Measurements from ENCODE around the gene ABCA4. TPM values are rescaled to one million over a fixed set of nuclear protein-coding genes. Genes with fewer than 3 reads are reported as not detected.

Gene ABCA4
- total and polyA plus RNA-seq, 4 donors, result 0.49 to 31.5 (median 2.3) TPM

DNA sequence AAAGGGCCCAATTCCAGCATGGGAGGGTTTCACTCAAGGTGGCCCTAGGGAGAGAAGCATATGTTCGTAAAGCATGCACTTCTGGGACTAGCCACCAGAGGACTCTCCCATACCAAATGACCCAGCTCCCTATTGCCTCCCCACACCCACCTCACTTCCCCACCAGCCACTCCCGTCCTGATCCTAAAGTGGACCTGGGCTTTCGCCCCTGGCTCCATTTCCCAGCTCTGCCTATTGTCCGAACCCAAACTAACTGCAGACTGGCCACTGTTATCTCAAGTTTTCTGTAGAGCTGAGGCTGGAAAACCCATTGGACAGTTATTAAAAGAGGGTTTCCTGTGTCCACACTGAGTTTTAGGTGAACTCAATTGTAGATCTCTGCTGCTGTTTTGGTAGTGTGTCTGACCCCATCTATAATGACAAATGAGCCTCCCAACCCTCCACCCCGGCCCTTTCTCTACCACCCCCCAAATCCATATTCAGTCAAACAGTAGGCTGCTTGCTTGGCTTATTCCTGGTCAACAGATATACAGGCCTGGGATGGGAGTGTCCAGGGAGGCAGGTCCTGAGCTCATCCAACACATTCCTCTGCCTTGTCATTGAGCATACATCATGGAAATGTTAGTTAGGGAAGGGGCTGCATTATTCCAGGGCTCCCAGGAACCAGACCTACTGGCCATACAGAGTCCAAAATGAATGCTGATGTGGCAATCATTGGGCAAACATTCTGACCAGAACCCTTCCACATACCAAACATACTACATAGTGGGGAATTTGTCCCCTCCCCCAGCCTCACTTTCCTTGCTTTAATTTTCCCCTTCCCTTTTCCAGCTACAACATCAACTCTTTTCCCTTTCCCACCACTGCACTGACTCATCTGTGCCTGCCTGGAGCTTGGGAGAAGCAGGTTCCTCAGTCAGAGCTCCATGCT lies 59.2 kb downstream of the ABCA4 start:
- peak overlapping the region; percentile 87 for H3K27ac ChIP-seq (ENCODE audit: low read depth, low read length)
- WGBS (ENCODE audit: insufficient coverage), result 21% methylated on average over 2 of the region's 5 CpGs
- H3K4me1 ChIP-seq (ENCODE audit: control insufficient read depth, insufficient read depth, low read length), result no peaks in the 10 kb centered on the region
- H3K36me3 ChIP-seq (ENCODE audit: control insufficient read depth, insufficient read depth, low read length), result no peaks in the 10 kb centered on the region
- H3K27me3 ChIP-seq (ENCODE audit: control insufficient read depth, insufficient read depth, low read length), result no peaks in the 10 kb centered on the region
- H3K9me3 ChIP-seq (ENCODE audit: control insufficient read depth, insufficient read depth, low read length), result no peaks in the 10 kb centered on the region
- H3K4me3 ChIP-seq (ENCODE audit: low read depth, low read length), result no peak overlapping the region
- peak in 2 of 6 donors; percentile 63 to 80 for DNase-seq (ENCODE audit: low read depth in 4 of 6, low spot score in 6 of 6)

GRCh38 chr1:94060720-94061119 lies 60.2 kb downstream of the ABCA4 start:
- no peak overlapping the region for H3K4me3 ChIP-seq (ENCODE audit: low read depth, low read length)
- H3K27me3 ChIP-seq (ENCODE audit: control insufficient read depth, insufficient read depth, low read length), result no peaks in the 10 kb centered on the region
- H3K36me3 ChIP-seq (ENCODE audit: control insufficient read depth, insufficient read depth, low read length), result no peaks in the 10 kb centered on the region
- H3K4me1 ChIP-seq (ENCODE audit: control insufficient read depth, insufficient read depth, low read length), result no peaks in the 10 kb centered on the region
- WGBS (ENCODE audit: insufficient coverage), result 89% methylated on average over 1 of the region's 2 CpGs
- H3K9me3 ChIP-seq (ENCODE audit: control insufficient read depth, insufficient read depth, low read length), result no peaks in the 10 kb centered on the region
- DNase-seq (ENCODE audit: low read depth in 4 of 6, low spot score in 6 of 6), result no peak
- peak overlapping the region; percentile 25 for H3K27ac ChIP-seq (ENCODE audit: low read depth, low read length)

- no peak for DNase-seq (ENCODE audit: low read depth in 4 of 6, low spot score in 6 of 6)
- WGBS (ENCODE audit: insufficient coverage), result 48% methylated on average over 2 of the region's 3 CpGs
- H3K27ac ChIP-seq (ENCODE audit: low read depth, low read length), result no peak overlapping the region
- H3K4me1 ChIP-seq (ENCODE audit: control insufficient read depth, insufficient read depth, low read length), result no peaks in the 10 kb centered on the region
- no peaks in the 10 kb centered on the region for H3K36me3 ChIP-seq (ENCODE audit: control insufficient read depth, insufficient read depth, low read length)
- no peaks in the 10 kb centered on the region for H3K27me3 ChIP-seq (ENCODE audit: control insufficient read depth, insufficient read depth, low read length)
- H3K9me3 ChIP-seq (ENCODE audit: control insufficient read depth, insufficient read depth, low read length), result no peaks in the 10 kb centered on the region
- no peak overlapping the region for H3K4me3 ChIP-seq (ENCODE audit: low read depth, low read length)
Measured at GRCh38 chr1:94058766-94059165, 62.2 kb downstream of the ABCA4 start.

DNA sequence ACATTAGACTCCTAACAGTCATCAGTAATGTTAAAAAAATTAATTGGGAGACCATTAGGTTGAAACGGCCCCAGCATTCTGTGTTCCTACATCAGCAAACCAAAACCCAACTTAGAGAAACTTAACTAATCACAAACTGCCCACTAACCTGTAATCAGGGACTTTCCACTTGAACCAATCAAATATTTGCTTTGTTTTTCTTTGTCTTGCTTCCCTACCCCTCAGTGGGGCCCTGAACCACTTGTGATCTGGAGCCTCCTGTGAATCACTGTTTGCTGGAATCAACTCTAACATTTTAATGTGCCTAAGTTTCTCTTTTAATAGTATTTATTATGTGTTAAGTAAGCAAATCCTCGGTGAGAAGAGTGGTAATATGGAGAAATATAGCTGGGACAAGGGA lies 64.0 kb downstream of the ABCA4 start:
- Histone ChIP-seq H3K27ac (ENCODE audit: low read depth, low read length) (no peak overlapping the region), H3K27me3 (ENCODE audit: control insufficient read depth, insufficient read depth, low read length) (no peaks in the 10 kb centered on the region), H3K4me3 (ENCODE audit: low read depth, low read length) (no peak overlapping the region), H3K4me1 (ENCODE audit: control insufficient read depth, insufficient read depth, low read length) (no peaks in the 10 kb centered on the region), H3K9me3 (ENCODE audit: control insufficient read depth, insufficient read depth, low read length) (no peaks in the 10 kb centered on the region), H3K36me3 (ENCODE audit: control insufficient read depth, insufficient read depth, low read length) (no peaks in the 10 kb centered on the region)
- DNase-seq (ENCODE audit: low read depth in 4 of 6, low spot score in 6 of 6), result no peak
- 29% methylated on average over 1 of the region's 2 CpGs for WGBS (ENCODE audit: insufficient coverage)

DNA sequence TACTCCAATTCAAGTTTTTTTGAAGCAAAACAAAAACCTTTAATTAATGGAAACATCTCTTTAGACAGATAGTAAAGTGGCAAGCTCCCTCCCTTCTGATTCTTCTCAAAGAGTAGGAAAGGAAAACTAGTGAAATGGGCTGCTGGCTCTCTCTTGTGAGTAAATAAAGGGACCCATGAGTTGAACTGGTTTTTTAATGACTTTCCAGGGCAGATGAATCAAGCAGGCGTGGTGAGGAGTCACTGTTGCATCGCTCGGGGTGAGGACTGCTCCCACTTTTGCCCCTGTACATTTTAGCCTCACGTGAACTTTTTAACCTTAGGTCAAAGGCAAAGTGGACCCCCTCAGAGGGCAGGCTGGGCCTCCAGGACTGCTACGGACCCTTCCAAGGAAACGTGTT lies 64.8 kb downstream of the ABCA4 start:
- Histone ChIP-seq H3K9me3 (ENCODE audit: control insufficient read depth, insufficient read depth, low read length) (no peaks in the 10 kb centered on the region), H3K27me3 (ENCODE audit: control insufficient read depth, insufficient read depth, low read length) (no peaks in the 10 kb centered on the region), H3K4me1 (ENCODE audit: control insufficient read depth, insufficient read depth, low read length) (no peaks in the 10 kb centered on the region), H3K36me3 (ENCODE audit: control insufficient read depth, insufficient read depth, low read length) (no peaks in the 10 kb centered on the region), H3K27ac (ENCODE audit: low read depth, low read length) (no peak overlapping the region), H3K4me3 (ENCODE audit: low read depth, low read length) (no peak overlapping the region)
- 88% methylated on average over 6 of the region's 6 CpGs for WGBS (ENCODE audit: insufficient coverage)
- no peak for DNase-seq (ENCODE audit: low read depth in 4 of 6, low spot score in 6 of 6)

- DNase-seq (ENCODE audit: low read depth in 4 of 6, low spot score in 6 of 6), result no peak
- WGBS (ENCODE audit: insufficient coverage), result 53% methylated on average over 2 of the region's 5 CpGs
- H3K4me1 ChIP-seq (ENCODE audit: control insufficient read depth, insufficient read depth, low read length), result no peaks in the 10 kb centered on the region
- H3K27ac ChIP-seq (ENCODE audit: low read depth, low read length), result no peak overlapping the region
- no peaks in the 10 kb centered on the region for H3K9me3 ChIP-seq (ENCODE audit: control insufficient read depth, insufficient read depth, low read length)
- H3K36me3 ChIP-seq (ENCODE audit: control insufficient read depth, insufficient read depth, low read length), result no peaks in the 10 kb centered on the region
- no peak overlapping the region for H3K4me3 ChIP-seq (ENCODE audit: low read depth, low read length)
- H3K27me3 ChIP-seq (ENCODE audit: control insufficient read depth, insufficient read depth, low read length), result no peaks in the 10 kb centered on the region
Measured at GRCh38 chr1:94055459-94056122, 65.4 kb downstream of the ABCA4 start.

DNA sequence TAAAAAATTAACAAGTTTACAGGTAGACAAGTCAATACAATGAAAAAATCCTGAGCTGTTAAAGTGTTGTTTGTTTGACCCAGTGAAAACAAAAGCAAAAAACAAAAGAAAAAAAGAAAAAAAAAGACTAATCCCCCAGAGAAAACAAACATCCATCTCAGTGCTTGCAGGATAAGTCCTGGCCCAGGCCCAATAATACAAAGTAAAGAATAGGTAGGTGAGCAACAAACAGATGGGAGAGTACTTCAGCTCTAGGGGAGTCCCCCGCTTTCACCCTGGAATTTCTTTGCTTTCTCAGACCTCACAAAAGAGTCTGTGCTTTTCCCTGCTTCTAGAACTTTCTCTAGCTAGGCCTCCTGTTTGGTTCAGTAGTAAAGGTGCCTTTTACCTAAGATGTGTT lies 70.3 kb downstream of the ABCA4 start:
- no CpG with 5 or more reads among the region's 1 CpG for WGBS (ENCODE audit: insufficient coverage)

GRCh38 chr1:94050254-94050653 lies 70.7 kb downstream of the ABCA4 start:
- Histone ChIP-seq H3K27ac (ENCODE audit: low read depth, low read length) (no peak overlapping the region), H3K36me3 (ENCODE audit: control insufficient read depth, insufficient read depth, low read length) (no peaks in the 10 kb centered on the region), H3K4me3 (ENCODE audit: low read depth, low read length) (no peak overlapping the region), H3K9me3 (ENCODE audit: control insufficient read depth, insufficient read depth, low read length) (no peaks in the 10 kb centered on the region), H3K4me1 (ENCODE audit: control insufficient read depth, insufficient read depth, low read length) (peaks cover 12% of the 10 kb centered on the region), H3K27me3 (ENCODE audit: control insufficient read depth, insufficient read depth, low read length) (no peaks in the 10 kb centered on the region)
- DNase-seq (ENCODE audit: low read depth in 4 of 6, low spot score in 6 of 6), result peak in 1 of 6 donors; percentile 69
- WGBS (ENCODE audit: insufficient coverage), result no CpG with 5 or more reads among the region's 1 CpG

More for the DNA sequence above, 70.3 kb downstream of the ABCA4 start:
- Histone ChIP-seq H3K9me3 (ENCODE audit: control insufficient read depth, insufficient read depth, low read length) (no peaks in the 10 kb centered on the region), H3K36me3 (ENCODE audit: control insufficient read depth, insufficient read depth, low read length) (no peaks in the 10 kb centered on the region), H3K27ac (ENCODE audit: low read depth, low read length) (no peak overlapping the region), H3K4me1 (ENCODE audit: control insufficient read depth, insufficient read depth, low read length) (peaks cover 9% of the 10 kb centered on the region), H3K27me3 (ENCODE audit: control insufficient read depth, insufficient read depth, low read length) (no peaks in the 10 kb centered on the region), H3K4me3 (ENCODE audit: low read depth, low read length) (no peak overlapping the region)
- DNase-seq (ENCODE audit: low read depth in 4 of 6, low spot score in 6 of 6), result no peak

DNA sequence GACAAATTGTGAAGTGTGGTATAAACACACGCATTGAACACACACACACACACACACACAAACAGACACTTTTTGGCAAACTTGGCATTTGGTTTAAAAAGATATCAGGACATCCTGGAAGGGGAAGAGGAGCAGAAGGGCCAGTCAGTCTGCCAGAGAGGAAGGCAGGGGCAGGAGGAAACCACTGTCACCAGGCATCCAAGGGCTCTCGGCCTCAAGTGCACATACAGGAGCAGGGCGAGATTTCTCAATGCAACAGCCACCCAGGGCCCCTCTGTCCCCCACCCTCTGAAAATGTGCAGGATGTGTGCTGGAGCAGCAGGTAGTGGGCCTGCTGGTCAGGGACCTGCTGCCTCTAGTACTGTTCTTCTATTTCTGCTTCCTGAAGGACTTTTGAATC lies 71.2 kb downstream of the ABCA4 start:
- H3K27ac ChIP-seq (ENCODE audit: low read depth, low read length), result peak overlapping the region; percentile 0
- WGBS (ENCODE audit: insufficient coverage), result 100% methylated on average over 2 of the region's 3 CpGs

More for the DNA sequence above, 71.2 kb downstream of the ABCA4 start:
- H3K36me3 ChIP-seq (ENCODE audit: control insufficient read depth, insufficient read depth, low read length), result no peaks in the 10 kb centered on the region
- H3K4me3 ChIP-seq (ENCODE audit: low read depth, low read length), result no peak overlapping the region
- H3K9me3 ChIP-seq (ENCODE audit: control insufficient read depth, insufficient read depth, low read length), result no peaks in the 10 kb centered on the region
- H3K27me3 ChIP-seq (ENCODE audit: control insufficient read depth, insufficient read depth, low read length), result no peaks in the 10 kb centered on the region
- H3K4me1 ChIP-seq (ENCODE audit: control insufficient read depth, insufficient read depth, low read length), result peaks cover 14% of the 10 kb centered on the region
- DNase-seq (ENCODE audit: low read depth in 4 of 6, low spot score in 6 of 6), result no peak
